Kasumi-1 (cell line): Measurements from ENCODE around the gene NCBP1.
"Not testable (repeated sequence)": the region's sequence is repeated elsewhere in the genome, so short reads cannot be mapped to it uniquely, and the experiment has no call there.

ENCODE experiments used
- DNase-seq, 2 experiments: peaks; one replicate each; lab custom pipeline; 2025; lab: John Stamatoyannopoulos, UW

NCBP1 gene, protein sequence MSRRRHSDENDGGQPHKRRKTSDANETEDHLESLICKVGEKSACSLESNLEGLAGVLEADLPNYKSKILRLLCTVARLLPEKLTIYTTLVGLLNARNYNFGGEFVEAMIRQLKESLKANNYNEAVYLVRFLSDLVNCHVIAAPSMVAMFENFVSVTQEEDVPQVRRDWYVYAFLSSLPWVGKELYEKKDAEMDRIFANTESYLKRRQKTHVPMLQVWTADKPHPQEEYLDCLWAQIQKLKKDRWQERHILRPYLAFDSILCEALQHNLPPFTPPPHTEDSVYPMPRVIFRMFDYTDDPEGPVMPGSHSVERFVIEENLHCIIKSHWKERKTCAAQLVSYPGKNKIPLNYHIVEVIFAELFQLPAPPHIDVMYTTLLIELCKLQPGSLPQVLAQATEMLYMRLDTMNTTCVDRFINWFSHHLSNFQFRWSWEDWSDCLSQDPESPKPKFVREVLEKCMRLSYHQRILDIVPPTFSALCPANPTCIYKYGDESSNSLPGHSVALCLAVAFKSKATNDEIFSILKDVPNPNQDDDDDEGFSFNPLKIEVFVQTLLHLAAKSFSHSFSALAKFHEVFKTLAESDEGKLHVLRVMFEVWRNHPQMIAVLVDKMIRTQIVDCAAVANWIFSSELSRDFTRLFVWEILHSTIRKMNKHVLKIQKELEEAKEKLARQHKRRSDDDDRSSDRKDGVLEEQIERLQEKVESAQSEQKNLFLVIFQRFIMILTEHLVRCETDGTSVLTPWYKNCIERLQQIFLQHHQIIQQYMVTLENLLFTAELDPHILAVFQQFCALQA

GRCh38 chr9:97632985-97633858 is at the start of gene NCBP1, which contains the start of gene TSTD2:
Gene NCBP1, plus strand, starts transcription at chr9:97633821. Its CDS starts 61 bp downstream, at chr9:97633882.
Gene TSTD2, minus strand, starts transcription at chr9:97633368. Its CDS starts 5,806 bp downstream, at chr9:97627562.
- peak; percentile 98 for DNase-seq

DNA sequence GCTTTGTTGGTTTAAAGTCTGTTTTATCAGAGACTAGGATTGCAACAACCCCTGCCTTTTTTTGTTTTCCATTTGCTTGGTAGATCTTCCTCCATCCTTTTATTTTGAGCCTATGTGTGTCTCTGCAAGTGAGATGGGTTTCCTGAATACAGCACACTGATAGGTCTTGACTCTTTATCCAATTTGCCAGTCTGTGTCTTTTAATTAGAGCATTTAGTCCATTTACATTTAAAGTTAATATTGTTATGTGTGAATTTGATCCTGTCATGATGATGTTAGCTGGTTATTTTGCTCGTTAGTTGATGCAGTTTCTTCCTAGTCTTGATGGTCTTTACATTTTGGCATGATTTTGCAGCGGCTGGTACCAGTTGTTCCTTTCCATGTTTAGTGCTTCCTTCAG is 48.8 kb upstream of the NCBP1 start:
- not testable (repeated sequence) for DNase-seq

DNA sequence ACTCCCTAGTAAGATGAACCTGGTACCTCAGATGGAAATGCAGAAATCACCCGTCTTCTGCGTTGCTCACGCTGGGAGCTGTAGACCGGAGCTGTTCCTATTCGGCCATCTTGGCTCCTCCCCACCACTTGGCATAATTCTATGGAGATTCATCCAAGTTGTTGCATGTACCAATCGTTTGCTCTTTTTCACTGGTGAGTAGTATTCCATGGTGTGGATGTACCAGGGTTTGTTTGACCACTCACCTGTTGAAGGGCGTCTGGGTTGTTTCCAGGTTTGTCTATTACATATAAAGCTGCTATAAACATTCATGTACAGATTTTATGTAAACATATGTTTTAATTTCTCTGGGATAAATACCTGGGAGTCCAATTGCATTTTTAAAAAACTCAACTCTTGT is 46.7 kb upstream of the NCBP1 start:
- not testable (repeated sequence) for DNase-seq

DNA sequence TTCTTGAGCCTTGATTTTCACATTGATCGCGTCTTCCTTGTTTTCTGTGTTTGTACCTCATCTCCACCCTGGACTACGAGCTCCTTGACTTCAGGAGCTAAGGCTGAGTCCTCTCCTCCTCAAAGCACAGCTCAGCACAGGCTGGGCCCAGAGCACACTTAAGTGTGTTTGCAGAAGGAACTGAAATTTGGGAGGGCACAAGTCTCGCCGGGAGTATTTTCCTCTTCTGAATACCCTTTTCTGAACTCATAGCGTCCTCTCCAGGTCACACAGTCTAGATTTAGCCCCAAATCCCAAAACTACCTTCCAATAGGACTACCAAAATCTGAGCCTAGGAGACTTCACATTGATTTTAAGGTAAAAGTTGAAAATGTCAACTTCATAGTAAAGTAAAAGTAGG is 42.1 kb upstream of the NCBP1 start:
- DNase-seq, result no peak

GRCh38 chr9:97592126-97592525 is 41.5 kb upstream of the NCBP1 start:
- no peak for DNase-seq

- no peak for DNase-seq
Observed at GRCh38 chr9:97593960-97594359, 39.7 kb upstream of the NCBP1 start.

GRCh38 chr9:97594381-97594921 is 39.2 kb upstream of the NCBP1 start:
- DNase-seq, result no peak

- DNase-seq, result no peak
Observed at GRCh38 chr9:97596906-97597305, 36.7 kb upstream of the NCBP1 start.

DNA sequence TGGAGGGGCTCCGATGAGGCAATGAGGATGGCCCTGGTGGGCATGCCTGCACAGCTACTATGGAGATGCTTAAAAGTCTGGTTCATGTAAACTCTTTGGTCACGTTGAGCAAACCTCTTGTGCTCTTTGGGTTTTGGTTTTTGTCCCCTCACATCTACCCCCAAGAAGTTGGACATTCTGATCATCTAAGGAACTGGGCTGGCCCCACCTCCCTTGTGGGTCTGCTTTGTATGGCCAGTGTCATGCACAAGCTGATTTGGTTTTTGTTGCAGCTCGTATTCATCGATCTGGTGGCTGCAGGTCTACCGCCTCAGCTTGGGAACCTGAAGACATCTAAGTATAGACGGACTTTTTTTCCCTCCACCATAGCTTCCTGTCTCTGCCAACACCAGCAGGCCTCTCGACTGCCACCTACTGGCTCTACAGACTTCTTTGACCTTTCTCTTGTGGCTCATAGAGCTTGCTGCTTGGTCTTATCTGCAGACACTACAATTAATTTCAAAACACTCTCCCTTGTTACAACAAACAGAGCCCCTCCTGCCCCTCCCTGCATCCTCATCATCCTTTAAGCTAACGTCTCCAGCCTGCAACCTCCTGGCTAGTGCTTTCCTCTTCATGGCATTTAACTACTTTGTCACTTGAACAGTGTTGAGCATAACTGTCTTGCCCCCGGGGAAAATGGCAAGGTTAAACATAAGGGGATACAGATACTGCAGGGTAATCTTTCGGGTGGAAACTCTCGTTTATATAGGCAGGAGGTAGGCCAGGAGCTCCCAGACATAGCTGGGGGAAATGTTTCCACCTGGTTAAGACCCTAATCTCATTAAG is 34.9 kb upstream of the NCBP1 start:
- peak; percentile 83 to 91 for DNase-seq

GRCh38 chr9:97599314-97599846 is 34.2 kb upstream of the NCBP1 start:
- DNase-seq, result no peak

- no peak for DNase-seq
Observed at GRCh38 chr9:97600531-97601227, 32.9 kb upstream of the NCBP1 start.

DNA sequence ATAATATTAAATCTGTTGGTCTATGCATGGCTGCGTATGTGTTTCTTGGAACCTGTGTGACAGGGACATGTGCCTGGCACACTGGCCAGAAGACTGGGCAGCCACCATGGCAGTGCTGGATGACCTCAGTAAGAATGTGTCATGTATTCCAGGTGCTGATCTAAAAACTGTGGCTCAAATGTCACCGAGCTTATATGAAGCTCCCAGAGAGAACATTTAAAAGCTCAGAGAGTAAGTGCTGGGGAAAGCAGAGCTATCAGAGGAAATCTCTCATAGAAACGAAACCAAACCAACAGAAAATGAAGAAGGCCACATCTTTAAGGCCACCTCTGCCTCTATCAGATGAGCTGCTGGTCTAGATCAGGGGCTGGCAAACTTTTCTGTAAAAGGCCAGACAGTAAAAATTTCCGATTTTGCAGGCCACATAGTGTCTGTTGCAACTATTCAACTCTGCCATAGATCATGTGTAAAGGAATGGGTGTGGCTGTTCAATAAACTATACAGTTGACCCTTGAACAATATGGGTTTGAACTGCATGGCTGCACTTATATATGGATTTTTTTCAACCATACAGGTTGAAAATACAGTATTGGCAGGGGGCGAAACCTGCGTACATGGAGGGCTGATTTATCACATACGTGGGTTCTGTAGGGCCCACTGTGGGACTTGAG is 32.3 kb upstream of the NCBP1 start:
- DNase-seq, result no peak

DNA sequence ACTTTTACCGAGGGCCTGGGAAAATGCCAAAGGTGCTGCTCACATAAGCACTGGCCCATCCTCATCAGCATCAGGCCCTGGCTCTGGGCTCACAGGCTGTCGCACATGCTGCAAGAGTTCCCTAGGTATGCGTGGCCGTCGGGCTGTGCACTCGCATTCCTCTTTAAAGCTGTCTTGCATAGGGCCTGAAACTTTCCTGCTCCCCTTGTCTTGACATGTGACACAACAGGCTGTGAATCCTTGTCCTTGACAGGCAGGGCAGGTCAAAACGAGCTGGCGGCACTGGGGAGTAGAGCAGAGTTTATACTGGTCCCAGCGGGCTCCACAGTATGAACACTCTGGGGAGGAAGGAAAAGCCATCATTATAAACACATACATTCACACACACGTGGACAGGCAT is 31.2 kb upstream of the NCBP1 start:
- DNase-seq, result no peak

- no peak for DNase-seq
Observed at GRCh38 chr9:97604901-97605645, 28.5 kb upstream of the NCBP1 start.

DNA sequence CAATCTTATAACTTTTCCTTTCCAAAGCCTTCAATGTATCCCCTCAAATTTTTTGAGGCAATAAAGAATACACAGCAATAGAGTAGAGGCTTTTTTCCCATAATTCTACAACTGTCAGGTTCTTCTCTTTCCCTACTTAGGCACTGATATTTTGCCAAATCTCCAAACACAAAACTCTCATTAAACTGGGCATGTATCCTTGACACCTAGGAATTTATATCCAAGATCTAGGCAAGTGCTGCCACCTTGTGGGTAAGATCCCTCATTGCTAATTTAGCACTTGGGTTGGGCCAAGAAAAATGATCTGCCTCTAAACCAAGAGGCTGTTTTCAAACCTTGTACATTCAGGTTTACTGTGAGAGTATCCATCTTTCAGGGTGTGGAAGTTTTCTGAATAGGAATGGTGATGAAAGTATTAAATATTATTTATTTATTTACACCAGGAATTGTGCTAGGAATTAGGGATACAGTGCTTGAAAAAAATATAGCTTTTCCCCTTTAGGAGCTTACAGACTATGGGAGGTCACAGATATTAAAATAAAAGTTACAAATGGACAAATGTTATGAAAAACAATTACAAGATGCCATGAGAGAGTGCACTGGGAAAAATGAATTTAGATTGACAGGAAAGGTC is 18.1 kb upstream of the NCBP1 start:
- DNase-seq, result peak; percentile 62 to 79

- DNase-seq, result no peak
Observed at GRCh38 chr9:97617939-97618416, 15.6 kb upstream of the NCBP1 start.

GRCh38 chr9:97620063-97620462 is 13.6 kb upstream of the NCBP1 start:
- DNase-seq, result not testable (repeated sequence)

GRCh38 chr9:97622483-97622882 is 11.1 kb upstream of the NCBP1 start:
- not testable (repeated sequence) for DNase-seq
